Activated CD8-positive, alpha-beta memory T cell treated with anti-CD3 and anti-CD28 coated beads, Interleukin-2, amount 50 U/mL, for 48 hours (primary cell): ENCODE results near the gene DSP.

ENCODE experiments used
- DNase-seq: peaks from one replicate; pipeline ENCODE4 v3.0.0-alpha.2; 2020

DSP gene

DNA sequence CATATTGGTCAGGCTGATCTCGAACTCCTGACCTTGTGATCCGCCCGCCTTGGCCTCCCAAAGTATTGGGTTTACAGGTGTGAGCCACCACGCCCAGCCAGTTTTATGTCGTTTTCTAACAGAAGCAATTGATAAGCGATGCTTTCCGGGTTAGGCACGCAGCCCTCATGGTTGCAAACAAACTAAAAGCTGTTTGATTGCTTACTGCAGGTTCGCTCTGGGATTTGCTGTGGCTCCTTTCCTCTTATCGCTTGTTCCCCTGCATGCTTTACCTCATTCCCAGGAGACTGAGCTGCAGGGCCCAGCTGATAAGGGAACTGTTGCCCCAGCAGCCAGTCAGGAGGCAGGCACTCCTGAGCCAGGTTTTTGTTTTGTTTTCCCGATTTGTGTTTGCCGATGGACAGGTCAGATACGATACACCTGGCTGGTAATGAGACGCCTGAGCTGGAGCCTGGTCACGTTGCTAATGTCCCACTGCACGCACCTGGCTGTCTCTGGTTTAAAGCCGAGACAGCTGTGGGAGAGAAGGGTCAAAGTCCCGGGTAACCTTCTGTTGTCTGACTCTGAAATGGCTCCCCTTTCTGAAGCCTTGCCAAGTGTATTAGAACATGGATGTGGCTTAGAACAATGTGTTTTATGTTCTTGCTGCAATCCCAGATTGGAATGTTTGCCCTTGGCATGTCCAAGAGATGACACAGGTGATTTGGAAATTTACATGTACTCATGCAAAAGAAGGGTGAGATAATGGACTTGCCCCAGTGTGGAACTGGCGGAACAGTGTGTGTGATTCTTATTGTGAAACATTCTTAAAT lies 19.9 kb downstream of the DSP start:
- DNase-seq: no peak

DNA sequence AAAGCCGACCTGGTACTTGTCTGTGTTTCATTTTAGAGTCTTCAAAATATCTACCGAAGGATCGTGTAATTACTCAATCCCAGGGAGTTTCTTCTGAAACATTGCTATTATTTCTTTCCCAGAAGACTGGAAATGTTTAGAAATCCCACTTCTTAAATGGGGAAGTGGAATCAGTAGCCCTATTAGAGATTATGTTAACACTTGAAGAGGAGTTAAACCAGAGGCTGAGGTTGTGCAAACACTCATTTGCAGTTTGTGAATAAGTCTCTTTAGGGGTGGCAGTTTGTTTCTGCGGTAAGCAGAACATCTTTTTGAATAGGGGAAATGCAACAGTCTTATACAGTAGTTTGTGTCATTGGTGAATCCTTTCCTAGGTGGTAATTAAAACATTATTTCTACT lies 21.3 kb downstream of the DSP start:
- no peak for DNase-seq

DNA sequence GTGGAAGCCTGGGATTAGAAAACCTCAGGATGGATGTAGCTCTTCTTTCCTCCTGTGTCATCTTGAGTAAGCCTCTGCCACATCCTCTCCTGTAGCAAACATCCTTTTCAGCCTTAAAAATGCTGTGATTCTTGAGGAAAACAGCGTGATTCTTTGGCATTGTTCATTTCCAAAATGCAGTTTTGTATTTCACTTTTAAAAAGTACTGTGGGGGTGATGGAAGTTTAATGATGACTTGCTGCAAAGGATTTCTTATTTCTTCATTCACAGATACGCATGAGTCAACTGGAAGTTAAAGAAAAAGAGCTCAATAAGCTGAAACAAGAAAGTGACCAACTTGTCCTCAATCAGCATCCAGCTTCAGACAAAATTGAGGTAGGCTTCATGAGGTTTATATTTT lies 24.6 kb downstream of the DSP start:
- DNase-seq: no peak

DNA sequence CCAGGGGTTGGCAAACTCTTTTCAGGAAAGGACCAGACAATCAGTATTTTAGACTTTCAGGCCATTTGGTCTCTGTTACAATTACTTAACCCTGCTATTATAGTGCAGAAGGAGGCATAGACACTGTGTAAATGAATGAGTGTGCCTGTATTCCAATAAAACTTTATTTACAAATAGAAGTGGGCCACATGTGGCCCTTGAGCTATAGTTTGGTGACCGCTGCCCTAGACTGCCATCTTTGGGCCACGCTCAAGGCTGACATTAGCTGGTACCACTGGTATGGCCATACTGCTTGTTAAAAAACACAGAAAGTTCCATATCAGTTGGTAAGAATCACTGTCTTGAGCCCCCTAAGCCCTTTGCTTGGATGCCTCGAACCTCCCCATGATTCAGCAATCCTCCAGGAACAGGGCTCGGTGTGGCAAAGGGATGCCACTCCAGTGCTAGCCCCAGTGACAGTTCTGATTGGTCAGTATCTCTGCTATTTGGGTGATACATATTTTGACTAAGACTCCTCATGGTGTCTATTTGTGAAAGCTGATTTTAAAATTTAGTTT lies 25.2 kb downstream of the DSP start:
- no peak for DNase-seq

DNA sequence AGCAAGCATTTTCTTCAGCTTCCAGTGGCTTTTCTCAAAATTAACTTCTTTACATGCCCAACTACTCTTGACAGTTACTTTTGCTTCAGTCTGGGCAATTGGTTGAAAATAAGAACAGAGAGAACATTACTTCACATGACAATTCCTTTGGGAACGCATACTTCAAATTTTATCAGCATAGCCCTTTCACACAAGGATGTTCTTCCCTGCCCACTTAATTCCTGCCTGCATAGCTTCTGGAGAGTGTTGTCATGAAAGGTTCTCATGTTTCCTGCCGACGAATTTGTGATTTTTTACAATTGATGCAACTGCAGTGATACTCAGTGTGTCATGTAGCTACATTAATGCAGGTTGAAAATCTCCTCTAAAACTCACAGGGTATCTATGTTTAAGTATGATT lies 26.6 kb downstream of the DSP start:
- DNase-seq: no peak

DNA sequence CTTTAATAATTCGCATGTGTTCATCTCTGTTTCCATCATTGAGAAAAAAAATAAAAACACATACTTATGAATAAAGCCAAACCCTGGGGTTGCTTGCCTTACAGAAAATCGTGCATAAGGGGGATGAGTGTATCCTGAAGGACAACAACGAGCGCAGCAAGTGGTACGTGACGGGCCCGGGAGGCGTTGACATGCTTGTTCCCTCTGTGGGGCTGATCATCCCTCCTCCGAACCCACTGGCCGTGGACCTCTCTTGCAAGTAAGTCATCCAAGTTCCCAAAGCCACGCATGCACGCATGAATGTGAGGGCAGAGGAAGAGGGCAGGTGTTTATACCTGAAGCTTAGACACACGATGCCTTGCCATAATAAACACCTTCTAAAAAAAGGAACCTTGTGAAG lies 27.6 kb downstream of the DSP start:
- no peak for DNase-seq

DNA sequence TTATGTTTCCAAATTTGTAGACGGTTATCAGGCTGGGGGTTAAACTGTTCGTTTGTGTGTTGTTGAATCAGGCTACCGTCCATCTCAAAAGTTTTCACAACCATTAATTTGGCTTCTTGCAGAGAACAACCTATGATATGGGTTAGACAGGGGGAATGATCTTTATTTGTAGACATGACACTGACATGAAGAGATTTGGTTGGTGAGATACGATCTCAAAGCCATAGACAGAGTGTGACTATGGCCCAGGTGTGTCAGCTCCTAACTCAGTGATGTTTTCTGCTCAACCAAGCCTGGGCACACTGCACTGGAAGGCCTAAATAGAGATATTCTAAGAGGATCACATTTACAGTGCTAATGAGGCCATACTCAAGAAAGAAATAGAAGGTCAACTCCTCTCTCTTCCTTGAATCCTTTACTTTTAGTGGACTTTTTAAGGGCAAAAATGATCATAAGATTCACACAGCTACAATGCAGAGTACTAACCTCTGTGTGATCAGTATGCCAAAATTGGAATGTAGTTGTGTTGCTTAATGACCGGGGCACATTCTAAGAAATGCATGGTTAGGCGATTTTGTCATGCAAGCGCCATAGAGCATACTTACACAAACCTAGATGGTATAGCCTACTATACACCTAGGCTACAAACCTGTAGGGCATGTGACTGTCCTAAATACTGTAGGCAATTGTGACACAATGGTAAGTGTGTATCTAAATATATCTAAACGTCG lies 30.9 kb downstream of the DSP start:
- no peak for DNase-seq

DNA sequence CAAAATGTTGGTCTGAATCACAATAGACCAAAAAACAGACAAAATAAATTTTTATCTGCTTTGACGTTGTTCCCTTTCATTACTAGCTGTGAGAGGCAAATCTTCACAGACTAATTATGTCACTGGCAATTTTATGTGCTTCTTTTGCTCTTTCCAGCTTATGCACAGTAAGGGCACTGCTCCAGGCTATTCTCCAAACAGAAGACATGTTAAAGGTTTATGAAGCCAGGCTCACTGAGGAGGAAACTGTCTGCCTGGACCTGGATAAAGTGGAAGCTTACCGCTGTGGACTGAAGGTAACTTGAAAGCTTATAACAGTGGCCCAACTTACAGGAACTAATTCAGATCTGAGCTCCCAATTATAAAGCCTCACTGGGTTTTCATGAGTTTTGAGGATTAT lies 33.0 kb downstream of the DSP start:
- no peak for DNase-seq

DNA sequence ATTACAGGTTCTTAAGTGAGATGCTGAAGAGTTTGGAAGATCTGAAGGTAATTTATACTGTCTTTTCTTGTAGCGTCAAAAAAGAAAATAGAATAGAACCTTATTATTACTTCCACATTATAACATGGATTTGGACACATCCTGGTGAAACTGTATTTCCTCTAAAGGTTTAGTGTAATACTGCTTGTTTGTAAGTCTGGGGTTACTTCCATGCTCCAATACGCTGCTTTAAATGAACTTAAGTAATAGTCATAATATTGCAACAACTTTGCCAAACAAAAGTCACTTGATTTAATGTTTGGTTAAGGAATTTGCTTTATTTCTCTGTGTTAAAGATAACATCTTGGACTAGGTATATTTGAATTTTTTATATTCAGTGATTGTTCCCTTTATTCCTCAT lies 37.0 kb downstream of the DSP start:
- DNase-seq: no peak

DNA sequence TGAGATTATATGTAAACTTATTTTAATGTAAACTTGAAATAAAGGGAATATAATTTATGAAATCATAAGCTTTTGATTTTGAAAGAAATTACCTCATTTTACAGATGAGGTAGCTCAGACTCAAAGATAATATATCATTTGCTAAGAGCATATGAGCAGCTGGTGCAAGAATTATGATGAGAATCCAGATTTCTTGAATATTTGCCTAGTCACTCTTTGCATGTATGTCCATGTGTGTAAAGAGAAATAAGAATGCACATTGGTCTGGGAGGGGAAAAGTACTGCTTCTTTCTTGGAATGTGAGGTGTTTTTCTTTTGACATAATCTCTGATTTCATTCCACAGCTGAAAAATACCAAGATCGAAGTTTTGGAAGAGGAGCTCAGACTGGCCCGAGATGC lies 37.5 kb downstream of the DSP start:
- DNase-seq: no peak

DNA sequence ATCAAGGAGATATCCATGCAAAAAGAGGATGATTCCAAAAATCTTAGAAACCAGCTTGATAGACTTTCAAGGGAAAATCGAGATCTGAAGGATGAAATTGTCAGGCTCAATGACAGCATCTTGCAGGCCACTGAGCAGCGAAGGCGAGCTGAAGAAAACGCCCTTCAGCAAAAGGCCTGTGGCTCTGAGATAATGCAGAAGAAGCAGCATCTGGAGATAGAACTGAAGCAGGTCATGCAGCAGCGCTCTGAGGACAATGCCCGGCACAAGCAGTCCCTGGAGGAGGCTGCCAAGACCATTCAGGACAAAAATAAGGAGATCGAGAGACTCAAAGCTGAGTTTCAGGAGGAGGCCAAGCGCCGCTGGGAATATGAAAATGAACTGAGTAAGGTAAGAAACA lies 38.4 kb downstream of the DSP start:
- DNase-seq: no peak

DNA sequence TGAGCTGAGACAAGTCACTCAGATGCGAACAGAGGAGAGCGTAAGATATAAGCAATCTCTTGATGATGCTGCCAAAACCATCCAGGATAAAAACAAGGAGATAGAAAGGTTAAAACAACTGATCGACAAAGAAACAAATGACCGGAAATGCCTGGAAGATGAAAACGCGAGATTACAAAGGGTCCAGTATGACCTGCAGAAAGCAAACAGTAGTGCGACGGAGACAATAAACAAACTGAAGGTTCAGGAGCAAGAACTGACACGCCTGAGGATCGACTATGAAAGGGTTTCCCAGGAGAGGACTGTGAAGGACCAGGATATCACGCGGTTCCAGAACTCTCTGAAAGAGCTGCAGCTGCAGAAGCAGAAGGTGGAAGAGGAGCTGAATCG lies 39.1 kb downstream of the DSP start:
- DNase-seq: no peak

DNA sequence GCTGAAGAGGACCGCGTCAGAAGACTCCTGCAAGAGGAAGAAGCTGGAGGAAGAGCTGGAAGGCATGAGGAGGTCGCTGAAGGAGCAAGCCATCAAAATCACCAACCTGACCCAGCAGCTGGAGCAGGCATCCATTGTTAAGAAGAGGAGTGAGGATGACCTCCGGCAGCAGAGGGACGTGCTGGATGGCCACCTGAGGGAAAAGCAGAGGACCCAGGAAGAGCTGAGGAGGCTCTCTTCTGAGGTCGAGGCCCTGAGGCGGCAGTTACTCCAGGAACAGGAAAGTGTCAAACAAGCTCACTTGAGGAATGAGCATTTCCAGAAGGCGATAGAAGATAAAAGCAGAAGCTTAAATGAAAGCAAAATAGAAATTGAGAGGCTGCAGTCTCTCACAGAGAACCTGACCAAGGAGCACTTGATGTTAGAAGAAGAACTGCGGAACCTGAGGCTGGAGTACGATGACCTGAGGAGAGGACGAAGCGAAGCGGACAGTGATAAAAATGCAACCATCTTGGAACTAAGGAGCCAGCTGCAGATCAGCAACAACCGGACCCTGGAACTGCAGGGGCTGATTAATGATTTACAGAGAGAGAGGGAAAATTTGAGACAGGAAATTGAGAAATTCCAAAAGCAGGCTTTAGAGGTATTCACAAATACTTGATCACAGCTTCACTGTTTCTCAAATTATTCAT lies 39.6 kb downstream of the DSP start:
- no peak for DNase-seq

DNA sequence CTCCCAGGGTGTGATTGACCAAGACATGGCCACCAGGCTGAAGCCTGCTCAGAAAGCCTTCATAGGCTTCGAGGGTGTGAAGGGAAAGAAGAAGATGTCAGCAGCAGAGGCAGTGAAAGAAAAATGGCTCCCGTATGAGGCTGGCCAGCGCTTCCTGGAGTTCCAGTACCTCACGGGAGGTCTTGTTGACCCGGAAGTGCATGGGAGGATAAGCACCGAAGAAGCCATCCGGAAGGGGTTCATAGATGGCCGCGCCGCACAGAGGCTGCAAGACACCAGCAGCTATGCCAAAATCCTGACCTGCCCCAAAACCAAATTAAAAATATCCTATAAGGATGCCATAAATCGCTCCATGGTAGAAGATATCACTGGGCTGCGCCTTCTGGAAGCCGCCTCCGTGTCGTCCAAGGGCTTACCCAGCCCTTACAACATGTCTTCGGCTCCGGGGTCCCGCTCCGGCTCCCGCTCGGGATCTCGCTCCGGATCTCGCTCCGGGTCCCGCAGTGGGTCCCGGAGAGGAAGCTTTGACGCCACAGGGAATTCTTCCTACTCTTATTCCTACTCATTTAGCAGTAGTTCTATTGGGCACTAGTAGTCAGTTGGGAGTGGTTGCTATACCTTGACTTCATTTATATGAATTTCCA lies 43.9 kb downstream of the DSP start:
- no peak for DNase-seq

DNA sequence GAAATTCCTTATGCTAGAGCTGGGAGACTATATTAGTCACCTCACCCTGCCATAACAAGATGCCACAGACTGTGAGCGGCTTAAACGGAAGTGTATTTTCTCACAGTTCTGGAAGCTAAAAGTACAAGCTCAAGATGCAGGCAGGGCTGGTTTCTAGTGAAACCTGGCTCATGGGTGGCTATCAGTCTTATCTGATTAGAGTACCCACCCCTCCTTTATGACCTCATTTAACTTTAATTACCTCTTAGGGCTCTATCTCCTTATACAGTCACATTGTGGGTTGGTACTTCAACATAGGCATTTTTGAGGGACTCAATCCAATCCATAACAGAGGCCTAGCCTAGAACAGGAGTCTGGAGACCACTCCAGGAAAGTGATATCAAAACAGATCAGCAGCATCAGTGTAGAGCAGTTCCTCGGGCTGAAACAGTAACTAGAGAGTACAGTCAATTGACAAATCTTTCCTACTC lies 46.2 kb downstream of the DSP start:
- no peak for DNase-seq

DNA sequence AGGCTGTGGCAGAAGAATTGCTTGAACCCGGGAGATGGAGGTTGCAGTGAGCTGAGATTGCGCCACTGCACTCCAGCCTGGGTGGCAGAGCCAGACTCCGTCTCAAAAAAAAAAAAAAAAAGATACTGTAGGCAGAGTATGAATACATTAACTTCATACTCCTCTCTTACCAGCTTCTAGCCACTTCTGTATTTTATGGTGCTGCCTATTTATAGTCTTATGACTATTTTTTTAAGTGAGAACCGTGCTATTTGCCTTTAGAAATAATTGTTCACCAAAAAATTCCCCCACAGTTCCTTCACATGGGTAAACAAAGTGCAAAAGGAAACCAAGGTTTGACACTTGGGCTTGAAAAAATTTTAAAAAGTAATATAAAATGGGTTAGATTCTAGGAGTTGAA lies 47.0 kb downstream of the DSP start:
- no peak for DNase-seq

DNA sequence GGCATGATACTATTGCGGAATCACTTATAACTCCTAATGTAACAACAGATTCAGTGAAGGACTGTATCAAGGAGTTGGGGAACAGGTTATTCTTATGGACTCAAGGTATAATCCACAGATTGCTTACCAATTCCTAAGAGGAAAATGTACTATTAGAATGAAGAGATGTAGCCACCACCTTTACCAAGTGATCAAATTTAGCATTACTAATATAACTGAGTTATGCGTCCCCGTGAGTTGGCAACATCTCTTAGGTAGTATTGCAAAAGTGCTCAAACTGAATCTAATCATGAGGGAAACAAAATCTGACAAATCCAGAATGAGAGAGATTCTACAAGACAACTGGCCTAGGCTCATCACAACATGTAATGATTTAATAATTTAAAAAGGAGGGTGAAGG lies 47.8 kb downstream of the DSP start:
- no peak for DNase-seq

DNA sequence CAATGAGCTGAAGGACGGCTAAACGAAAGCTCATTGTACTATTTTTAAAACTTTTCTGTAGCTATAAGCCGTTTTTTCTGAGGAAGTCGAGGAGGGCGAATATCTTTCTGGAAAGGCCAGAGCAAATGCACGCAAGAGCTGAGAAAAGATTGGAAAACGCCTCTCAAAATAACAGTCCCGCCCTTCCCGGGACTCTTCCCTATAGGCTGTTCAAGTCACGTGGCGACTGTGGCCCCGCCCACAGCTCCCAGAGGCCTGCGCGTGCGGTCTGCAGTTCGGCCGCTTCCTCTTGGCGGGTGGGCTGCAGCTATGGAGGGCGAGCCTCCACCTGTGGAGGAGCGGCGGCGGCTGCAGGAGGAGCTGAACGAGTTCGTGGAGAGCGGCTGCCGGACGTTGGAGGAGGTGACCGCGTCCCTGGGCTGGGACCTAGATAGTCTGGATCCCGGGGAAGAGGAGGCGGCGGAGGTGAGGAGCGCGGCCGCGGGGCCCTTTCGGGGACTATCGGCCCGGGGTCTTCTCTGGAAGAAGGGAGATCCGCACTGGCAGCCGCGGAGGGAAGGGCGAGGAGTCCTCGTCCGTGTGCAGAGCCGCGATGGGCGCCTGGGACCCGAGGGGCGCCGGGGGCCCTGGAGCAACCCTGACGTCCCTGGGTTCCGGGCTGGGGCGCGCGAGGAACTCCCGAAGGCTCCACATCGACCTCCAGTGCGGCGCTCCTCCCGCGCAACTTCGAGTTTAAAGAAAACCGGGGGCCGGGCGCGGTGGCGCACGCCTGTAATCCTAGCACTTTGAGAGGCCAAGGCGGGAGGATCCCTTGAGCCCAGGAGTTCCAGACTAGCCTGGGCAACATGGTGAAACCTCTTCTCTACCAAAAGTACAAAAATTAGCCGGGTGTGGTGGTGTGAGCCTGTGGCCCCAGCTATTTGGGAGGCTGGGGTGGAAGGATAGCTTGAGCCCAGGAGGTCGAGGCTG lies 48.8 kb downstream of the DSP start, which contains the start of gene SNRNP48:
Gene SNRNP48 (plus strand): TSS at position 250 of the 969 bp plus-strand sequence. CDS start 60 bp downstream, at position 310.
- DNase-seq: peak; percentile 92

DNA sequence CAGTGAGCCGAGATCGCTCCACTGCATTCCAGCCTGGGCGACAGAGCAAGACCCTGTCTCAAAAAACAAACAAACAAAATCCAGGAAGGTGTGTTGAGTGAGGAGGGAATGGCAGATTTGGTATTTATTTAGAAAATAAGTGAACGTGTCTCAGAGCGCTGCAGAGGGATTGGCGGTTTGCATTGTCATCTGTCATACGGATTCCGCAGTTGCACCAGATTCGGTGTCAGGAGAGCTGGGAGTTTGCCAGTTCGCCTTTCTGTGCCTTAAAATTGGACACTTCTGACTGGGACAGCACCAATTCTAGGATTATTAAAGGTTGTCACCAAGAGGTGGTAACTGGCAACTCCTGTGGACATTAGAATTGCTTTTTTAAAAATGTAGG lies 49.4 kb downstream of the DSP start:
- no peak for DNase-seq

DNA sequence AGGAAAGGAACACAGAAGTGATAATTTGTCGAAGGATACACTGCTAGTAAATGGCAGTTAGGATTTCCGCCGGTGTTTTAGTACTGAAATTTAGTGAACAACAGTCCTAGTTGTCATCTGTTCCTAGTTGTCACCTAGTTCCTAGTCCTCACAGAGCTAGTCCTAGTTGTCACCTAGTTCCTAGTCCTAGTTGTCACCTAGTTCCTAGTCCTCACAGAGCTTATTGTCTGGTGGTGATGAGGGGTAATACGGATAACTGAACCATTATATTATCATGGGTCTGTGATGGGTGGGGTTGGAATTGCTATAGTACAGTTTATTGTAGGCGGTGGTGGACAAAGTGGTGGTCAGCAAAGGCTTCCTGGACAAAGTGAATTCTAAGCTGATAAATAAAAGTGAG lies 50.3 kb downstream of the DSP start:
- no peak for DNase-seq

DNA sequence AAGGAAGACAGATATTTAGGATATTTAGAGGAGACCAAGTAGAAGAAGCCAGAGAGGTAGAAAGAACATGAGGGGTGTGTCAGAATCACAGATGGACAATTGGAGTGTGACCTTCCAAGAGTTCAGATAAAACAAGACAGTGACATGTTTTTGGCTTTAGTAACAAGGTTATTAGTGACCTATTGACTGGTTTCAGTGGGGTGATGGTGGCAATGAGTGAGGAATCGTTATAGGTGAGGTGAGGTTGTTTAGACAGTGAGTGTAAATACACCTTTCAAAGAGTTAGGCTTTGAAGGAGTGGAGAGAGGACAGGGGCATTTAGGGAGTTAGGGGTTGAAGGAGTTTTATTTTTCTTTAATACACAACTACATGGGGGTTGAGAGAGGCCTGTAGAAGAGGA lies 51.8 kb downstream of the DSP start:
- no peak for DNase-seq
